ENCODE results near the gene FAM13A.

GRCh38 chr4:88771883-88772450 is 285.0 kb downstream of the FAM13A start:
- no peak for TF ChIP-seq MAX (IDR thresholded peaks at IDR 0.05; ENCODE audit: low read depth, low read length)
- TF ChIP-seq CTCF (IDR thresholded peaks at IDR 0.05; ENCODE audit: low read depth, low read length), result no peak
